ENCODE results near the gene SLC25A21.

SLC25A21 gene

GRCh38 chr14:37087520-37087919 is 84.9 kb downstream of the SLC25A21 start:
- Histone ChIP-seq H3K79me1 (ENCODE audit: low read length) (no peaks in the 10 kb centered on the region), H4K91ac (ENCODE audit: low read depth, low read length) (no peak overlapping the region), H3K4me1 (ENCODE audit: control insufficient read depth in 1 of 2, insufficient read depth in 2 of 2, low read length in 2 of 2) (no peaks in the 10 kb centered on the region), H2BK12ac (ENCODE audit: low read length) (no peak overlapping the region), H3K79me2 (ENCODE audit: control insufficient read depth, insufficient read depth, low read length, poor library complexity) (no peaks in the 10 kb centered on the region), H3K18ac (ENCODE audit: low read length) (no peak overlapping the region), H2BK120ac (ENCODE audit: insufficient read depth, low read length, poor library complexity) (no peak overlapping the region), H4K12ac (ENCODE audit: low read depth, low read length) (no peak overlapping the region), H3K36me3 (ENCODE audit: control insufficient read depth in 1 of 2, insufficient read depth in 2 of 2, low read length in 2 of 2) (no peaks in the 10 kb centered on the region), H3K23ac (ENCODE audit: low read length) (no peak overlapping the region), H2BK5ac (ENCODE audit: low read depth, low read length, poor library complexity) (no peak overlapping the region), H3K14ac (ENCODE audit: low read length) (no peak overlapping the region), H3K9ac (ENCODE audit: low read length) (no peak overlapping the region), H3K4me2 (ENCODE audit: low read length) (no peak overlapping the region), H3K27ac (ENCODE audit: low read depth, low read length) (no peak overlapping the region), H2AFZ (ENCODE audit: insufficient read depth, low read length, poor library complexity) (no peak overlapping the region), H3K4me3 (ENCODE audit: low read depth, low read length) (no peak overlapping the region), H3K27me3 (ENCODE audit: insufficient read depth, low read length) (no peaks in the 10 kb centered on the region), H3K4ac (ENCODE audit: low read depth, low read length) (no peak overlapping the region), H3K9me3 (ENCODE audit: insufficient read depth, low read depth, low read length) (no peaks in the 10 kb centered on the region), H2AK5ac (ENCODE audit: low read length) (no peak overlapping the region), H4K8ac (ENCODE audit: low read depth, low read length) (no peak overlapping the region)
- WGBS (ENCODE audit: extremely low coverage, insufficient coverage, insufficient read length) = no CpG with 5 or more reads among the region's 3 CpGs
- no peak for DNase-seq

GRCh38 chr14:37083599-37083998 is 88.8 kb downstream of the SLC25A21 start:
- Histone ChIP-seq H3K23ac (ENCODE audit: low read length) (no peak overlapping the region), H2BK5ac (ENCODE audit: low read depth, low read length, poor library complexity) (no peak overlapping the region), H2BK12ac (ENCODE audit: low read length) (no peak overlapping the region), H3K27ac (ENCODE audit: low read depth, low read length) (no peak overlapping the region), H3K18ac (ENCODE audit: low read length) (no peak overlapping the region), H3K79me1 (ENCODE audit: low read length) (no peaks in the 10 kb centered on the region), H3K36me3 (ENCODE audit: control insufficient read depth in 1 of 2, insufficient read depth in 2 of 2, low read length in 2 of 2) (no peaks in the 10 kb centered on the region), H3K4me3 (ENCODE audit: low read depth, low read length) (no peak overlapping the region), H4K91ac (ENCODE audit: low read depth, low read length) (no peak overlapping the region), H3K4me1 (ENCODE audit: control insufficient read depth in 1 of 2, insufficient read depth in 2 of 2, low read length in 2 of 2) (no peaks in the 10 kb centered on the region), H3K4ac (ENCODE audit: low read depth, low read length) (no peak overlapping the region), H3K9me3 (ENCODE audit: insufficient read depth, low read depth, low read length) (no peaks in the 10 kb centered on the region), H3K9ac (ENCODE audit: low read length) (no peak overlapping the region), H3K27me3 (ENCODE audit: insufficient read depth, low read length) (no peaks in the 10 kb centered on the region), H2AK5ac (ENCODE audit: low read length) (no peak overlapping the region), H4K8ac (ENCODE audit: low read depth, low read length) (no peak overlapping the region), H3K4me2 (ENCODE audit: low read length) (no peak overlapping the region), H3K79me2 (ENCODE audit: control insufficient read depth, insufficient read depth, low read length, poor library complexity) (no peaks in the 10 kb centered on the region), H2AFZ (ENCODE audit: insufficient read depth, low read length, poor library complexity) (no peak overlapping the region), H4K12ac (ENCODE audit: low read depth, low read length) (no peak overlapping the region), H2BK120ac (ENCODE audit: insufficient read depth, low read length, poor library complexity) (no peak overlapping the region), H3K14ac (ENCODE audit: low read length) (no peak overlapping the region)
- WGBS (ENCODE audit: extremely low coverage, insufficient coverage, insufficient read length) = no CpG with 5 or more reads among the region's 5 CpGs
- DNase-seq = no peak

GRCh38 chr14:37082449-37082848 is 90.0 kb downstream of the SLC25A21 start:
- Histone ChIP-seq H2BK120ac (ENCODE audit: insufficient read depth, low read length, poor library complexity) (no peak overlapping the region), H3K18ac (ENCODE audit: low read length) (no peak overlapping the region), H2BK5ac (ENCODE audit: low read depth, low read length, poor library complexity) (no peak overlapping the region), H2AFZ (ENCODE audit: insufficient read depth, low read length, poor library complexity) (no peak overlapping the region), H4K12ac (ENCODE audit: low read depth, low read length) (no peak overlapping the region), H4K8ac (ENCODE audit: low read depth, low read length) (no peak overlapping the region), H3K9ac (ENCODE audit: low read length) (no peak overlapping the region), H3K23ac (ENCODE audit: low read length) (no peak overlapping the region), H3K27ac (ENCODE audit: low read depth, low read length) (no peak overlapping the region), H3K4me2 (ENCODE audit: low read length) (no peak overlapping the region), H3K36me3 (ENCODE audit: control insufficient read depth in 1 of 2, insufficient read depth in 2 of 2, low read length in 2 of 2) (no peaks in the 10 kb centered on the region), H3K4me3 (ENCODE audit: low read depth, low read length) (no peak overlapping the region), H2BK12ac (ENCODE audit: low read length) (no peak overlapping the region), H4K91ac (ENCODE audit: low read depth, low read length) (no peak overlapping the region), H2AK5ac (ENCODE audit: low read length) (no peak overlapping the region), H3K27me3 (ENCODE audit: insufficient read depth, low read length) (no peaks in the 10 kb centered on the region), H3K79me1 (ENCODE audit: low read length) (no peaks in the 10 kb centered on the region), H3K79me2 (ENCODE audit: control insufficient read depth, insufficient read depth, low read length, poor library complexity) (no peaks in the 10 kb centered on the region), H3K4me1 (ENCODE audit: control insufficient read depth in 1 of 2, insufficient read depth in 2 of 2, low read length in 2 of 2) (no peaks in the 10 kb centered on the region), H3K14ac (ENCODE audit: low read length) (no peak overlapping the region), H3K4ac (ENCODE audit: low read depth, low read length) (no peak overlapping the region), H3K9me3 (ENCODE audit: insufficient read depth, low read depth, low read length) (no peaks in the 10 kb centered on the region)
- no peak for DNase-seq
- WGBS (ENCODE audit: extremely low coverage, insufficient coverage, insufficient read length) = no CpG with 5 or more reads among the region's 1 CpG

GRCh38 chr14:37081856-37082255 is 90.5 kb downstream of the SLC25A21 start:
- H3K27me3 ChIP-seq (ENCODE audit: insufficient read depth, low read length) = no peaks in the 10 kb centered on the region
- no peak overlapping the region for H3K23ac ChIP-seq (ENCODE audit: low read length)
- no peak overlapping the region for H3K4me2 ChIP-seq (ENCODE audit: low read length)
- no peak overlapping the region for H3K14ac ChIP-seq (ENCODE audit: low read length)
- H2BK120ac ChIP-seq (ENCODE audit: insufficient read depth, low read length, poor library complexity) = no peak overlapping the region
- no peak overlapping the region for H3K4me3 ChIP-seq (ENCODE audit: low read depth, low read length)
- no peak overlapping the region for H4K91ac ChIP-seq (ENCODE audit: low read depth, low read length)
- H3K36me3 ChIP-seq (ENCODE audit: control insufficient read depth in 1 of 2, insufficient read depth in 2 of 2, low read length in 2 of 2) = no peaks in the 10 kb centered on the region
- H3K18ac ChIP-seq (ENCODE audit: low read length) = no peak overlapping the region
- no peaks in the 10 kb centered on the region for H3K4me1 ChIP-seq (ENCODE audit: control insufficient read depth in 1 of 2, insufficient read depth in 2 of 2, low read length in 2 of 2)
- no peak overlapping the region for H3K27ac ChIP-seq (ENCODE audit: low read depth, low read length)
- H3K79me1 ChIP-seq (ENCODE audit: low read length) = no peaks in the 10 kb centered on the region
- no peak overlapping the region for H4K8ac ChIP-seq (ENCODE audit: low read depth, low read length)
- no peak overlapping the region for H3K4ac ChIP-seq (ENCODE audit: low read depth, low read length)
- H2BK12ac ChIP-seq (ENCODE audit: low read length) = no peak overlapping the region
- DNase-seq = no peak
- no peak overlapping the region for H2BK5ac ChIP-seq (ENCODE audit: low read depth, low read length, poor library complexity)
- no peak overlapping the region for H2AK5ac ChIP-seq (ENCODE audit: low read length)
- no peak overlapping the region for H2AFZ ChIP-seq (ENCODE audit: insufficient read depth, low read length, poor library complexity)
- H3K79me2 ChIP-seq (ENCODE audit: control insufficient read depth, insufficient read depth, low read length, poor library complexity) = no peaks in the 10 kb centered on the region
- H4K12ac ChIP-seq (ENCODE audit: low read depth, low read length) = no peak overlapping the region
- no peaks in the 10 kb centered on the region for H3K9me3 ChIP-seq (ENCODE audit: insufficient read depth, low read depth, low read length)
- no peak overlapping the region for H3K9ac ChIP-seq (ENCODE audit: low read length)
